HG02588 (cell line): ENCODE results near the gene EOLA1.
"Not testable (repeated sequence)": the region's sequence is repeated elsewhere in the genome, so short reads cannot be mapped to it uniquely, and the experiment has no call there.

Experiments used
- ATAC-seq: cut with Tn5 transposase; IDR thresholded peaks from one replicate; pipeline ENCODE4 v1.9.1; 2021; ENCODE audit warnings: mild to moderate bottlenecking, moderate library complexity; ENCODE audit not compliant: unreplicated experiment

The EOLA1 gene

DNA sequence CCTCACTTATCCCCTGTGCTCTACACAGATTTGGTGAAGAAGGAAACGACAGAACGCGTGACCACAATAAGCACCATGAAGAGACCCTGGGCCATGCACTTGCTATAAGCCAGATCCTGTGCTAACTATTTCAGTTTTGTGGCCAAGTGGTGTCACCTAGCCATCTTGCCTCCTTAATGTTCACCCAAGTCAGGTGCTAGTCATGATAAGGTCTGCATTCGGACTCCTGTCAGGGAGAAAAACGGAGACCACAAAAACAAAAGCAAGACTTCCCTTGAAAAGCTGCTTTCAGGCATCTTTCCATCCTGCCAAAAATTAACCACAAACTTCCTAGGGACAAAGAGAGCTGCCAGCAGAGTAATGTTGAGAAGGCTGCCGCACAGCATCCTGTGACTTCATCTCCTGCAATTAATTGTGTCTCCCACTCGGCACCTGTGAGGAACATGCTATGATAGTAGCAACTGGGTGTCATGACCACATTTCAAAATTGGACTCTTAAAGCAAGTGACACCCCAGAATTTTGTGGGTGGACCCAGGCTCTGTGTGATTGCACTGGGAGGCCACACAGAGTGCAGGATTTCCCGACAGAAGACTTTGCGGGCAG, 26.9 kb upstream of the EOLA1 start:
- no peak for ATAC-seq

DNA sequence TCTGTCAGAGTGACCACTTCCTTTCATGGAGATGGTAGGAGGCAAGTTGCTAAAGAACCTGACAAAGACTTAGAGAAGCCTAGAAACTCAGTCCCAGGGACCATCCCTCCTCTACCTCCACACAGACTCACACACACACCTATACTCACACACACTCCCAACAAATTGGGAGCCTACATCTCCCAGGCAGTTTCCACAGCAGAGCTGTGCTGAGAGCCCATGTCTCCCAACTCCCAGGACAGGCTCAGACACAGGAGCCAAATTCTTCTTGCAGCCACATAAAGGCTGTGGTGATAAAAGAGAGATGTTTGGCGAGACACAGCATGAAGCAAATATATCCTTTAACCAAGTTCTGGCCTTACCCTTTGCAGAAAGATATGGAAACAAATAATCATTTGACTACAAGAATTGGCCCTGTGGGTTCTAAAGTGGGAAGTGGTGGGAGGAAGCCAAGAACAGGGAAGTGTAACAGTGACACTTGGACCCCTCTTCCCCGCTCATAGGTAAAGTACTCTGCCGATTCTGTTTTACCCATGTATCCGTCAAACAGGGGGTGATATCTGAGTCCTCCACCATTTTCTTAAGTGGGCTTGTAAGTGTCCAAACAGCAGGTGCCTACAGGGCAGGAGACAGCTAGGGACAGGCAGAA, 24.7 kb upstream of the EOLA1 start:
- ATAC-seq, result no peak

DNA sequence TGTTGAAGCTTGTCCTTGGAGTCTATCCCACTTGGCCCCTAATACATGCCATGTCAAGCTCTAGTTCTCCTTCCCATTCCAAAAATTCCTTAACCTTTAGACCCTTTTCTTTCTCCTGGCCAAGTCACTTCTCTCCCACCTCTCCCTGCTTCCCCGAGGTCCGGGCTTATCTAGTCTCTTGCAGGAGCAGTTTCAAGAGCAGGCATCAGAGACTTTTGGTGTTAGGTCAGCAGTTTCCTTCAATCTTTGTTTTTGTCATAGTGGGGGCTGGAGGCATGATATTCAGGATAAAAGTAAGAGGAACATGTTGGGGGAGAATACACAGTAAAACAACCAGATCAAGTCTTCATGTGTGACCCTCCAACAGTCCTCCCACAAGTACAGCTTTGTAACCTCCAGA, 24.2 kb upstream of the EOLA1 start:
- no peak for ATAC-seq

DNA sequence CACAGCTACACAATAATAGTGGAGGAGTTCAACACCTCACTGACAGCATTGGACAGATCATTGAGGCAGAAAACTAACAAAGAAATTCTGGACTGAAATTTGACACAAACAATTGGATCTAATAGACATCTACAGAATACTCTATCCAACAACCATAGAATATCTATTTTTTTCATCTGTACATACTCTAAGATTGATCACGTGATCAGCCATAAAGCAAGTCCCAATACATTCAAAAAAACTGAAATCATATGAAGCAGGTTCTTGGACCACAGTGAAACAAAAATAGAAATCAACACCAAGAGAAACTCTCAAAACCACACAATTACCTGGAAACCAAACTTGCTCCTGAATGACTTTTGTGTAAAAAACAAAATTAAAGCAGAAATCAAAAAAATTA, 23.5 kb upstream of the EOLA1 start:
- no peak for ATAC-seq

DNA sequence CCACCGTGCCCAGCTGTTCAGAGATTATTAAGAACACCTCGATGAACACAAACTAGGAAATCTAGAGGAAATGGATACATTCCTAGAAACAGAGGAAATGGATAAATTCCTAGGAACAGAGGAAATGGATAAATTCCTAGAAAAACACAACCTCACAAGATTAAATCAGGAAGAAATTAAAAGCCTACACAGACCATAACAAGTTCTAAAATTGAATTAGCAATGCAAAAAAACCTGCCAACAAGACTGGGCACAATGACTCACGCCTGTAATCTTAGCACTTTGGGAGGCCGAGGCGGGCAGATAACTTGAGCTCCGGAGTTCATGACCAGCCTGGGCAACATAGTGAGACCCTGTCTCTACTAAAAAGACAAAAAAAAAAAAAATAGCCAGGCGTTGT, 22.6 kb upstream of the EOLA1 start:
- no peak for ATAC-seq

DNA sequence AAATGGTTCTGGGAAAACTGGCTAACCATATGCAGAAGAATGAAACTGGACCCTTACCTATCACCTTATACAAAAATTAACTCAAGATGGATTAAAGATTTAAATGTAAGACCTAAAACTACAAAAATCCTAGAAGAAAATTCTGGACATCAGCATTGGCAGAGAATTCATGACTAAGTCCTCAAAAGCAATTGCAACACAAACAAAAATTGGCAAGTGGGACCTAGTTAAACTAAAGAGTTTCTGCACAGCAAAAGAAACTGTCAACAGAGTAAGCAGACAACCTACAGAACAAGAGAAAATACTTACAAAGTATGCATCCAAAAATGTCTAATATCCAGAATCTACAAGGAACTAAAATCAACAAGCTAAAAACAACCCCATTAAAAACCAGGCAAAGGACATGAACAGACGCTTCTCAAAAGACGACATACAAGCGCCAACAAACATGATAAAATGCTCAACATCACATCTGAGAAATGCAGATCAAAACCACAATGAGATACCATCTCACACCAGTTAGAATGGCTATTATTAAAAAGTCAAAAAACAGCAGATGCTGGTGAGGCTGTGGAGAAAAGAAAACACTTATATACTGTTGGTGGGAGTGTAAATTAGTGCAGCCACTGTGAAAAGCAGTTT, 20.1 kb upstream of the EOLA1 start:
- not testable (repeated sequence) for ATAC-seq

DNA sequence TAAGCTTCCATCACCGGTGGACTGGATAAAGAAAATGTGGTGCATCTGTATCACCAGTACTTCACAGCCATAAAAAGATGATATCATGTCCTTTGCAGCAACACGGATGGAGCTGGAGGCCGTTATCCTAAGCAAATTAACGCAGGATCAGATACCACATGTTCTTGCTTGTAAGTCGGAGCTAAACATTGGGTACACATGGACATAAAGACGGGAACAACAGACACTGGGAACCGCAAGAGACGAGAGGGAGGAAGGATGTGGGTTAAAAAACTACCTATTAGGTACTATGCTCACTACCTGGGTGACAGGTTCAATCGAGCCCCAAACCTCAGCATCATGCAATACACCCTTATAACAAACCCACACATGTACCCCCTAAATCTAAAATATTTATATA, 19.4 kb upstream of the EOLA1 start:
- ATAC-seq, result no peak

DNA sequence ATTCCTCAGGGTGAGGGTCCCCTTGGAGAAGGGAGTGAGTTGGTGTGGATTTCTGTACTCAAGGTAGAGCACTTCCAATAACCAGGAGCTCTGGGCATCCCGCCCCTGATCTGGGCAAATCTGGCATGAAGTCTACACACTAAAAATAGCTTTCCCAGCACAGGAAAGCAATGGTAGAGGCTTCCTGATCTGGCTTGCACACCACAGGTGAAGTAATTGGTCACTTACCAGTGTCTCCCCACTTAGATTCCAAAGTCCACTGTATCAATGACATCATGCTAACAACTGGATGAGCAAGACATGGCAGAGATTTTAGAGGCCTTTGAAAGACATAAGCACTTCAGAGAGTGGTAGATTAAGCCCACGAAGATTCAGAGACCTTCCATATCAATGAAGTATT, 17.9 kb upstream of the EOLA1 start:
- no peak for ATAC-seq

DNA sequence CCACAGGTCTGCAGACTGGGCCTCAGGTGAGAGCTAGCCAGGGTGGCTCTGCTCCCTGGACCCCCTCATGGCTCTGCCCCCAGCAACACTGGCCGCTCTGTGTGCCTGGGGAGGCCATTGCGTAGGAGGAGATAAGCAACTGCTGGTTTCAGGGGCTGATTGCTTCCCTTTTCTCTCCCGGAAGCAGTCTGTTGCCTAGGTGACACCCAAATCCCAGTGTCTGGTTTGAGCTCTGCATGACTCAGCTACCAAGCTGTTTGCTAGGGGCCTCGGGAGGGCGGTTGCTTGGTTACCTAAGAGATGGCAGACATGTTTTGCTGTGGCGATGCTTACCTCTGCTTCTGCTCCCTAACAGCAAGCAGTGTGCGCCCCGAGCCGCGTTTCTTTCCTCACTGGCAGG, 15.4 kb upstream of the EOLA1 start:
- peak; percentile 92 for ATAC-seq

DNA sequence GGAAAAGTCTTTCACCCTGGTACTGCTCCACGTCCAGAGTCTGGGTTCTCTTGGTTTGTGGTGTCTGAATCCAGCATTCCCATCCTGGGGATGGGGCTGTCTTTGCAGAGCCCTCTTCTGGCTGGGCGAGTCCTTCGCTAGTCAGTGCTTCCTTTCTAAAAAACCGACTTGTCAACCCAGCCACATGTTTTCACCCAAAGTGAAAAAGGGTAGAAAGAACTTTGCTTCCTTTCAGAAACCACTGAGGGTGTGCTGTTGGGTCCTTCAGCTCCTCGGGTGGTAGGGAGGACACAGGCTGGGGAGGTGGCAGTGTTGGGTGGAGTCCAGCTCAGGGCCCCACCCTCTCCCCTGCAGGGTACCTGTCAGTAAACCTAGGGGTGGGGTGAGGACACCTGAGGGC, 14.9 kb upstream of the EOLA1 start:
- ATAC-seq, result peak; percentile 51

DNA sequence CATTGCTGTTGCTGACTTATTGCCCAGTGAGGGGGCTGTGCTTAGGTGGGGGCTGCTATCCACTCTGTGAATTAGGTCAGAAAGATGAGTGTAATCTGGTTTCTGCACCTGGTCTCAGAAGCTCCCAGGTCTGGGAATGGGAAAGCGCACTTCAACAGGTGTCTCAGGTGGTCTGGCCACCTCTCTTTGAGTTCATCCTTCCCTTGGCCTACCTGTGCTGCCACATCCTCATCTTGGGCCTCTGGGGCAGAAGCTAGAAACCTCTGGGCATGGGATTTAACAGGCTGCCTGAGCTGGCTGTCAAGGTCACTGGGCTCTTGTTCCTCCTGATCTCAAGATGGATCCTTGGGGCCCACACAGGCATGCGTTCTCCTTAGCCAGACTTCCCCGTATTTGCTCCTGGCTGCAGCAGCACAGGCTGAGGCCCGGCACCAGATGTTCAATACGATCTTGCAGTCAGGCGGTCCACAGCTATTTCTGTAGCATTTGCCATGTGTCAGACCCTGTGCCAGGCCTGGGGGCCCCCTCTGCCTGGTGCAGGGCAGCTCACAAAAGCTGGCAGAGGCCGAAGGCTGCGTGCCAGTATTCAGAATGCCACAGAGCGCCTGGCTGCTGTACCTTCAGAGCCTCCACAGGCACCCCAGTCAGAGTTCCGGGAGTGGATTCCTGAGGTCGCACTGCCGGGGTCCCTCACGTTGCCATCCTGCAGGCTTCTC, 14.3 kb upstream of the EOLA1 start:
- ATAC-seq, result not testable (repeated sequence)

DNA sequence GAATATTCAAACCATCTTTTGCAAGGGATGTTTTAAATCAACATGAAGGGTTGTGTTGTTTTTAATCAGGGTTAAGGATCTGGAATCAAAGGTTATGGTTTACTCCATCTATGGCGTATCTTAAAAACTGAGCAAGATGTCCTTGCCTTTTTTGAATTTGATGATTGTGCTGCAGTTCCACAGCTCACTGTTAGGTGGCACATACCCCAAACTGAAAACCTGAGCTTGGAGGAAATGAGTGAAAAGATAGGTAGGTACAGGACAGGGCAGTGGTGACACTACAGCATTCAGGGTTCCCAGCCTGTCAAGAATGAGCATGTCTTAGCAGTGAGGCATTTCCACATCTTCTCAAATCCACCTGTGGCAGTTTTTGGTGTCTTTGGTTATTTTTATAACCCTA, 13.1 kb upstream of the EOLA1 start:
- no peak for ATAC-seq

DNA sequence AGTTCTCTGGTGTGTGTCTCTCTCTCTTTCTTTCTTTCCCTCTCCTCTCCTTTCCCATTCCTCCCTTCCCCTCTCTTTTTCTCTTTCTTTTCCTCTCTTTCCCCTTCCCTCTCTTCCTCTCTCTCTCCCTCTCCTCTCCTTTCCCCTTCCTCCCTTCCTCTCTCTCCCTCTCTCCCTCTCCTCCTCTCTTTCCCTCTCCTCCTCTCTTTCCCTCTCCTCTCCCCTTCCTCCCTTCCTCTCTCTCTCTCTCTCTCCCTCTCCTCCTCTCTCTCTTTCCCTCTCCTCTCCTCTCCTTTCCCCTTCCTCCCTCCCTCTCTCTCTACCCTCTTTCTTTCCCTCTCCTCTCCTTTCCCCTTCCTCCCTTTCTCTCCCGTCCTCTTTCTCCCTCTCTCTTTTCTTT, 12.4 kb upstream of the EOLA1 start:
- ATAC-seq, result no peak

DNA sequence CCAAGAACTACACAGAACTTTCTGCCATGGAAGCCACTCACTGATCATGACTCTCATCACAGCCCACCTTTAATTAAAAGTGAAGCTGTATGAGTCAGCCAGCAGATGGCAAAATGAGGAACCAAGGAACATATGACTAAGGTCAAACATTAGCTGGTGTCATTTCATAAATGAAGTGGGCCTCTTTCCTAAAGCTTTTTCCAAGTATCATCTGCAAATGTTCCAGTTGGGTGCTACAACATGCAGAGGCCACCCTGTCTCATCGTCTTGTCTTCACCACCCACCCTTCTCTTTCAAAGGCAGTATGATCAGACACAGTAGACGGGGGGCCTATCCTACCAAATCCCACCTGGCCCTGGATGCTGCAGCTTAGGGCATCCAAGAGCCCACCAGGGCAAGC, 9.2 kb upstream of the EOLA1 start:
- ATAC-seq, result peak; percentile 66

DNA sequence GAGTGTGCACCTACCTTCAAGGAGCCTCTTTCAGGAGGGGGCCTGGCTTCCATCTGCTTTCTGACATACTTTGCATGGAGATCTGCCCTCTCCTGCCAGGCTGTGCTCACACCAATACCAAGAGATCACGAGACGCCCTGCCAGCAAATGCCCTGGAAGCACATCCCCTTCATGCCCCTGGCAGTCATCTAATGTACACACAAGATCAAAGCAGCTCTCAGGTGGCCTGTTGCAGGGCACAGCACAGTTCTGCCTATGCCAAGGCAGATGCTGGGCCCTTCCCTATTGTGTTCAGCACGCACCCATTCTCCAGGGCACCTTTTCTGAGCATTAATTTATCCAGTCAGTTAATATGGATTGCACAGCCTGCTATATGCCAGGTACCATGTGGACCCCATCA, 7.9 kb upstream of the EOLA1 start:
- ATAC-seq, result not testable (repeated sequence)

DNA sequence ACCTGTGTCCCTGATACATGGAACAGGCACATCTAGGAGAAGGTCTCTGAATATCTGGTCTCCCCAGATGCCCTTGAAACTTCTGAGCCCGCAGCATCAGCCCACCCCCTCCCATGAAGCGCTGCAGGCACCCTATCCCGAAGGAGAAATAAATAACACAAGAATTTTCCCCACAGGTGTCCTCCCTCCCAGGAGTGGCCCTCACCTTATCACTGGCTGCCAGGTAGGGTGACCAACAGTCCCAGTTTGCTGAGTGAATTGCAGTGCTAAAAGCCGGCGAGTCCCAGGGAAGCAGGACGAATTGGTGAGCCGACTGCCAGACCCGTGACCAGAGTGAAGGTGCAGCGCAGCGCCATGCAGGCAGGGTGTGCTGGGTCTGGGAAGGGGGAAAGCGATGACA, 6.8 kb upstream of the EOLA1 start:
- ATAC-seq, result not testable (repeated sequence)

DNA sequence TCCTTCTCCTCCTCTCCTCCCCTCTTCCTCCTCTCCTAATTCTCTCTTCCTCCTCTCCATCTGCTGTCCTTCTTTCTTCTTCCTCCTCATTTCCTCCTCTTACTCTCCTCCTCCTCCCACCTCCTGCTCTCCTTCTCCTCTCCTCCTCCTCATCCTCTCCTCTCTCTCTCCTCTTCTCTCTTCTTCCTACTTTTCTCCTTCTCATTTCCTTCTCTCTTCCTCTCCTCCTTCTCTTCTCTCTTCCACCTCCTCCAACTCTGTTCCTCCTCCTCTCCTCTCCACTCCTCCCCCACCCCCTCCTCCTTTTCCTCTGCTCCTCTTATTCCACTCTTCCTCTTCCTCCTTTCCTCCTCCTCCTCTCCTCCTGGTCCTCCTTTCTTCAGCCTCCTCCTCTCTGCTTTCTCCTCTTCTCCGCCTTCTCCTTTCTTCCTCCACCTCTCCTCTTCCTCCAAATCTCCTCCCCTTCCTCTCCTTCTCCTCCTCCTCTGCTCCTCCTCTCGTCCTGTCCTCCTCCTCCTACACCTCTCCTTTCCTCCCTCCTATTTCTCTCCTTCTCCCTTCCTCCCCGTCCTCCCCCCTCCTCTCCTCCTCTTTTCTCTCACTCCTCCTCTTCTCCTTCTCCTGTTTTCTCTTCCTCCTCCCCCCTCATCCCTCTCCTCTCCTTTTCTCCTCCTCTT, 5.7 kb upstream of the EOLA1 start:
- ATAC-seq, result not testable (repeated sequence)

DNA sequence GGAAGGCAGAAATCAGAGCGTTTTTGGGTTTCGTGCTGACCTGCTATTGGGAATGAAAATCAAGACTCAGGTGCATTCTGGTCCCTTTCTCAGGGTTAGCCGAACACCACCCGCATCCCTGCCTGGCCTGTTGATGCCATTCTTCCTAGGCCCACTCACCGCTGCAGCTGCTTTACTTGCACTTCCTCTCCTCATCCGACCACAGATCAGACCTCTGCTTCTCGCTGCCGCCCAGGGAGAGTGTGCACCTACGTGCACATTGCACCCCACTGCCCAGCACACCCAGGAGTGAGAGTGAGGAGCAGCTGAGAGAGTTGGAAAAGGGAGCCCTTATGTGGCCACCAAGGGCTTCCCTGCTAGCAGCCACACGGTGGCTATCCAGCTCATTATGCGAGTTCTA, 3.3 kb upstream of the EOLA1 start:
- not testable (repeated sequence) for ATAC-seq

DNA sequence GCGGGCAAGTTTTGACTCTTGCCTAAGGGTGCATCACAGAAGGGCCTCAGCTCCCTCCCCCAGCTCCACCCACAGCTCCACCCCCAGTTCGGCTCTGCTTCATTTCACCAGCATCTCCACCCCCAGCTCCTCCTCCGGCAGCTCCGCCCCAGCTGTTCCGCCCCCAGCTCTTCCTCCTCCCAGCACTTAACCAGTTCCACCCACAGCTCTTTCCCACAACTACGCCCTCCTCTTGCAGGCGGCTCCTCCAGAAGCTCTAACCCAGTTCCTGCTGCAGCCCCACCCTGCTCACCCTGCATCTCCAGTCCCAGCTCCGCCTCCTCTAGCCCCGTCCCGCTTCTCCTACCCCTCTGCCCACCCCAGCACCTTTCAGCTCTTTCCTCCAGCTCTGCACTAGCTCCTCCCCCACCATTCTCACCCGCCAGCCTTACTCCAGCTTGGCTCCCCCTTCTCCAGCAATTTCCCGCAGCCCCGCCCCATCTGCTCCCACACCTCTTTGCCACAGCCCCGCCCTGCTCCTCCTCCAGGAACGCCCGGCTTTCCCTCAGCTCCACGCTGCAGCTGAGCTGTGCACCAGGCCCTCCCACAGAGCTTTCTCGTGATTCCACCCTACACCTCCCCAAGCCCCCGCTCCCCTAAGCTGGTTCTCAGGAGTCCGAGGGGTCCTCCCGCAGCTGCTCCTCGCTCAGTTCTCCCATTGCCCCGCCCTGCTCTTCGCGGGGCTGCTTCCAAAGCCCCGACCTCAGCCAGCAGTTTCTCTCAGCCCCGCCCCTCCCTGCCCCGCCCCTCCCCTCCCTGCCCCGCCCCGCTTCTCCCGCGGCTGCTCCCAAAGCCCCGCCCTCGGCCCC, 1.3 kb upstream of the EOLA1 start:
- ATAC-seq, result peak; percentile 31

DNA sequence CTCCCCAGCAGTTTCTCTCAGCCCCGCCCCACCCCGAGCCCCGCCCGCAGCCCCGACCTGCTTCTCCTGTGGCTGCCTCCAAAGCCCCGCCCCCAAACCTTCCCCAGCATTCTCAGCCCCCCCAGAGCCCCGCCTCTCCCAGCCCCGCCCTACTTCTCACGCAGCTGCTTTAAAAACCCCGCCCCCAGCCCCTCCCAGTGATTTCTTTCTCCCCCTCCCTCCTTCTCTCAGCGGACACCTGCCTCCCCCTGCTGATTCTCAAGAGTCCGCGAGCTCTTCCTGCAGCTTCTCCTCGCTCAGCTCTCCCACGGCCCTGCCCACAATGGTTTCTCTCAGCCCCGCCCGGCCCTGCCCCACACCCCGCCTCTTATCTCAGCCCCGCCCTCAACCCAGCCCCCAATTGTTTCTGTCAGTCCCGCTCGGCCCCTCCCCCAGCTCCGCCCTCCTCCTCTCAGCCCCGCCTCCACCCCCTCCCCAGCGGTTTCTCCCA, 636 bp upstream of the EOLA1 start:
- ATAC-seq, result peak; percentile 1
